ENCODE data around the gene PTP4A2. TPM values are rescaled to one million over a fixed set of nuclear protein-coding genes. Genes with fewer than 3 reads are reported as not detected.

PTP4A2 gene
- total and polyA plus RNA-seq, 2 donors (not counting 3 experiments of a cell fraction or from before 2014, with no cell fraction given) = 74.1 to 184 TPM

- no peak for TF ChIP-seq FOS (IDR thresholded peaks at IDR 0.05; ENCODE audit: borderline replicate concordance, insufficient read depth, low read length)
- TF ChIP-seq, protein P1, sequence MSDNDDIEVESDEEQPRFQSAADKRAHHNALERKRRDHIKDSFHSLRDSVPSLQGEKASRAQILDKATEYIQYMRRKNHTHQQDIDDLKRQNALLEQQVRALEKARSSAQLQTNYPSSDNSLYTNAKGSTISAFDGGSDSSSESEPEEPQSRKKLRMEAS (IDR thresholded peaks at IDR 0.05; ENCODE audit: insufficient read depth, insufficient read length) = no peak
- H3K36me3 ChIP-seq (ENCODE audit: control insufficient read depth in 2 of 2, extremely low read depth in 1 of 2, insufficient read depth in 2 of 2, low read length in 2 of 2) = peaks cover 11 to 14% of the 10 kb centered on the region in 2 experiments
- no peak overlapping the region for H3K9ac ChIP-seq (replicated peaks; ENCODE audit: extremely low read depth, insufficient read depth, low read length)
- ChIA-PET CTCF (interaction anchor here (0.9 to 5.6 kb wide), 6 partner anchors 10 to 117 kb away, joined by 3 to 40 read pairs (median 4); partner anchors contain the start of gene PTP4A2), POLR2A (interaction anchor here (0.7 kb wide), 2 partner anchors 48 to 317 kb away, joined by 3 read pairs; no protein-coding TSS in a partner anchor)
- H3K4me3 ChIP-seq (replicated peaks in 1 of 3; ENCODE audit: insufficient read depth in 1 of 3, low read depth in 1 of 3, low read length in 3 of 3) = no peak overlapping the region
- H3K4me1 ChIP-seq (ENCODE audit: control insufficient read depth, extremely low read depth, insufficient read depth, low read length) = no peaks in the 10 kb centered on the region
- dilution Hi-C loops (cut with MboI; ENCODE audit: extremely low pct_ligation_motif_present, low sequenced_read_pairs) (no loop called here), intact Hi-C loops (cut with micrococcal nuclease) (no loop called here)
- no peaks in the 10 kb centered on the region for H3K9me3 ChIP-seq (replicated peaks; ENCODE audit: control insufficient read depth, insufficient read depth, low read length)
- peaks cover 4% of the 10 kb centered on the region for H3K79me2 ChIP-seq (ENCODE audit: control insufficient read depth, insufficient read depth, low read length)
- no peak for FAIRE-seq
- DNase-seq (ENCODE audit: low read depth, low spot score) = no peak
- H4K20me1 ChIP-seq (replicated peaks; ENCODE audit: control insufficient read depth, extremely low read depth, insufficient read depth, low read length) = no peaks in the 10 kb centered on the region
- no peaks in the 10 kb centered on the region for H3K27me3 ChIP-seq (ENCODE audit: control insufficient read depth in 2 of 2, insufficient read depth in 2 of 2, low read length in 2 of 2)
- no peaks in the 10 kb centered on the region for H3K9me1 ChIP-seq (replicated peaks; ENCODE audit: control insufficient read depth, extremely low read depth, insufficient read depth, low read length)
- no peak overlapping the region for H3K4me2 ChIP-seq (ENCODE audit: insufficient read depth, low read length)
- no peak overlapping the region for H2AFZ ChIP-seq (ENCODE audit: low read depth, low read length)
- no peak overlapping the region for H3K27ac ChIP-seq (ENCODE audit: insufficient read depth, low read depth, low read length)
- no TSS peak for BruUV-seq (replicated peaks)
Observed at GRCh38 chr1:31905681-31906080, 32.5 kb downstream of the PTP4A2 start.

DNA sequence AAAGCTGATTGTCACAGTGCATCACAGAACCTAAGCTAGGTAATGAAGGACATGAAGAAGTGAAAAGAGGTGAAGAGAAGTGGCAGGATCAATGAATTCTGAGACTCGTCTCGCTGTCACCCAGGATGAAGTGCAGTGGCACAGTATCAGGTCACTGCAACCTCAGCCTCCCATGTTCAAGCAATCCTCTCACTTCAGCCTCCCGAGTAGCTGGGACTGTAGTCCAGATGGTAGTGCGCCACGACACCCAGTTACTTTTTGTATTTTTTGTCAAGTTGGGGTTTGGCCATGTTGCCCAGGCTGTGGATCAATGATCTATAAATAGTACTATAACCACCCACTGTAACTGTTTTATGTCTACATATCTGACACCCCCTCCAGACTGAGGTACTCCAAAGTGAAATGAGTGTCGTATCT, 33.1 kb downstream of the PTP4A2 start:
- no TSS peak for BruUV-seq (replicated peaks)
- CTCF ChIA-PET = interaction anchor here (0.9 to 5.6 kb wide), 9 partner anchors 10 to 116 kb away, joined by 3 to 40 read pairs (median 4); partner anchors contain the start of gene PTP4A2
- no peak overlapping the region for H3K4me2 ChIP-seq (ENCODE audit: insufficient read depth, low read length)

More for the DNA sequence above, 33.1 kb downstream of the PTP4A2 start:
- H3K79me2 ChIP-seq (ENCODE audit: control insufficient read depth, insufficient read depth, low read length) = peaks cover 2% of the 10 kb centered on the region
- intact Hi-C loops (cut with micrococcal nuclease) = no loop called here
- no peaks in the 10 kb centered on the region for H3K9me1 ChIP-seq (replicated peaks; ENCODE audit: control insufficient read depth, extremely low read depth, insufficient read depth, low read length)
- DNase-seq (ENCODE audit: low read depth, low spot score) = no peak
- TF ChIP-seq, protein P2, sequence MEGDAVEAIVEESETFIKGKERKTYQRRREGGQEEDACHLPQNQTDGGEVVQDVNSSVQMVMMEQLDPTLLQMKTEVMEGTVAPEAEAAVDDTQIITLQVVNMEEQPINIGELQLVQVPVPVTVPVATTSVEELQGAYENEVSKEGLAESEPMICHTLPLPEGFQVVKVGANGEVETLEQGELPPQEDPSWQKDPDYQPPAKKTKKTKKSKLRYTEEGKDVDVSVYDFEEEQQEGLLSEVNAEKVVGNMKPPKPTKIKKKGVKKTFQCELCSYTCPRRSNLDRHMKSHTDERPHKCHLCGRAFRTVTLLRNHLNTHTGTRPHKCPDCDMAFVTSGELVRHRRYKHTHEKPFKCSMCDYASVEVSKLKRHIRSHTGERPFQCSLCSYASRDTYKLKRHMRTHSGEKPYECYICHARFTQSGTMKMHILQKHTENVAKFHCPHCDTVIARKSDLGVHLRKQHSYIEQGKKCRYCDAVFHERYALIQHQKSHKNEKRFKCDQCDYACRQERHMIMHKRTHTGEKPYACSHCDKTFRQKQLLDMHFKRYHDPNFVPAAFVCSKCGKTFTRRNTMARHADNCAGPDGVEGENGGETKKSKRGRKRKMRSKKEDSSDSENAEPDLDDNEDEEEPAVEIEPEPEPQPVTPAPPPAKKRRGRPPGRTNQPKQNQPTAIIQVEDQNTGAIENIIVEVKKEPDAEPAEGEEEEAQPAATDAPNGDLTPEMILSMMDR (IDR thresholded peaks at IDR 0.05; ENCODE audit: extremely low read depth in 1 of 2, insufficient read depth in 1 of 2, low read depth in 1 of 2, low read length in 2 of 2) = no peak
- TF ChIP-seq EZH2 (IDR thresholded peaks at IDR 0.05; ENCODE audit: borderline replicate concordance, low read depth, low read length, severe bottlenecking) (no peak), POLR2AphosphoS5 (IDR thresholded peaks at IDR 0.05; ENCODE audit: insufficient read depth, low read depth, low read length) (no peak), GATA2 (IDR thresholded peaks at IDR 0.05; ENCODE audit: insufficient read depth, insufficient read length, low read depth, low read length) (no peak), FOS (IDR thresholded peaks at IDR 0.05; ENCODE audit: borderline replicate concordance, insufficient read depth, low read length) (no peak), POLR2A (IDR thresholded peaks at IDR 0.05; ENCODE audit: low read depth, low read length) (no peak), JUN (IDR thresholded peaks at IDR 0.05; ENCODE audit: borderline replicate concordance, insufficient read depth, insufficient read length, low read depth) (no peak), MYC (IDR thresholded peaks at IDR 0.05; ENCODE audit: low read depth, low read length) (no peak)
- TF ChIP-seq, protein P1 (IDR thresholded peaks at IDR 0.05; ENCODE audit: insufficient read depth, insufficient read length) = no peak
- no peaks in the 10 kb centered on the region for H3K9me3 ChIP-seq (replicated peaks; ENCODE audit: control insufficient read depth, insufficient read depth, low read length)
- H4K20me1 ChIP-seq (replicated peaks; ENCODE audit: control insufficient read depth, extremely low read depth, insufficient read depth, low read length) = no peaks in the 10 kb centered on the region
- no peak for FAIRE-seq
- no peak overlapping the region for H3K27ac ChIP-seq (ENCODE audit: insufficient read depth, low read depth, low read length)
- dilution Hi-C loops (cut with MboI; ENCODE audit: extremely low pct_ligation_motif_present, low sequenced_read_pairs) = no loop called here
- no peak overlapping the region for H2AFZ ChIP-seq (ENCODE audit: low read depth, low read length)
- H3K36me3 ChIP-seq (ENCODE audit: control insufficient read depth in 2 of 2, extremely low read depth in 1 of 2, insufficient read depth in 2 of 2, low read length in 2 of 2) = peaks cover 8 to 14% of the 10 kb centered on the region in 2 experiments
- POLR2A ChIA-PET = interaction anchor here (0.6 kb wide), 1 partner anchor 54 kb away, joined by 3 read pairs; no protein-coding TSS in a partner anchor
- H3K4me3 ChIP-seq (replicated peaks in 1 of 3; ENCODE audit: insufficient read depth in 1 of 3, low read depth in 1 of 3, low read length in 3 of 3) = no peak overlapping the region
- no peaks in the 10 kb centered on the region for H3K4me1 ChIP-seq (ENCODE audit: control insufficient read depth, extremely low read depth, insufficient read depth, low read length)
- H3K27me3 ChIP-seq (ENCODE audit: control insufficient read depth in 2 of 2, insufficient read depth in 2 of 2, low read length in 2 of 2) = no peaks in the 10 kb centered on the region
- no peak overlapping the region for H3K9ac ChIP-seq (replicated peaks; ENCODE audit: extremely low read depth, insufficient read depth, low read length)
